GM18498 (cell line): Measurements from ENCODE around the gene SLC17A1.

Experiments used
- ATAC-seq: cut with Tn5 transposase; IDR thresholded peaks from one replicate; pipeline ENCODE4 v1.9.1; 2021; ENCODE audit warnings: mild to moderate bottlenecking, moderate library complexity; ENCODE audit not compliant: unreplicated experiment

Gene SLC17A1

GRCh38 chr6:25831532-25832306 is at the start of gene SLC17A1:
SLC17A1 (minus strand) TSS chr6:25832052; CDS start chr6:25830557, 1,495 bp downstream.
- no peak for ATAC-seq

- no peak for ATAC-seq
Measured at GRCh38 chr6:25880601-25881000, 48.7 kb upstream of the SLC17A1 start.

- no peak for ATAC-seq
Measured at GRCh38 chr6:25878721-25879322, 47.0 kb upstream of the SLC17A1 start.

GRCh38 chr6:25875926-25876602 is 44.2 kb upstream of the SLC17A1 start:
- no peak for ATAC-seq

DNA sequence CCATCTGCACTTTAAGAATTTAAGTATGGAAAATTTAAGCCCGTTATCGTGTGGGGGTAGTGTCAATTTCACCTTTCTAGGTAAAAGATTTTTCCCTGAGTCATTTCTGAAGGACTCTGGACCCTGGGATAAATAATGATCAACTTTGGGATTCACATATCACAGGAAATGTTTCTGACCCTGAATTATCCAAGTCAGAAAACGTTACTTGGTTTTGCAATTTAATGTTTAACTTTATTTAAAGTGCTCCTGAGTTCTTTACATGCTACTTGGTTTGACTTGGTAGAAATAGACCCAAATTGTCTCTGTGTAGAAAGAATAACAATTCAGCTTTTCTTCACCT is 43.7 kb upstream of the SLC17A1 start:
- no peak for ATAC-seq

- no peak for ATAC-seq
Measured at GRCh38 chr6:25874822-25875562, 43.1 kb upstream of the SLC17A1 start.

- no peak for ATAC-seq
Measured at GRCh38 chr6:25874118-25874517, 42.3 kb upstream of the SLC17A1 start, which contains the start of gene SLC17A3. SLC17A3 (minus strand) TSS chr6:25874243; CDS start chr6:25868387, 5,856 bp downstream.

DNA sequence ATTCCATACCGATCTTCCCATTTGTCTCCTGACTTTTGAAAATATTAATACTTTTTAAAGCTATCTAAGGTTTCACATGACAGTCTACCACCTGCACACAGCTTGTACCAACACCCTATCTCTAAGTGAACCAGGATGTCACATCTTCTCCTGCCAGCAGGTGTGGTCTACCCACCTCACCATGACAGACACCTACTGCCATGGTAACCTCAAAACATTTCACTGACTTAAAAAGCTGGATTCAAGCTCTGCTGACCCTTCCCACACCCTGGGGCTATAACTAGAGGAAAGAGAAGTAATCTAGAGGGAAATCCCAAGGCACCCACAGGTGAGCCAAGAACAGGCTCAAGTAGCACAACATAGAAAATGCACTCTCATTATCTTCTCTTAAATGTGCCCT is 41.0 kb upstream of the SLC17A1 start:
- no peak for ATAC-seq

DNA sequence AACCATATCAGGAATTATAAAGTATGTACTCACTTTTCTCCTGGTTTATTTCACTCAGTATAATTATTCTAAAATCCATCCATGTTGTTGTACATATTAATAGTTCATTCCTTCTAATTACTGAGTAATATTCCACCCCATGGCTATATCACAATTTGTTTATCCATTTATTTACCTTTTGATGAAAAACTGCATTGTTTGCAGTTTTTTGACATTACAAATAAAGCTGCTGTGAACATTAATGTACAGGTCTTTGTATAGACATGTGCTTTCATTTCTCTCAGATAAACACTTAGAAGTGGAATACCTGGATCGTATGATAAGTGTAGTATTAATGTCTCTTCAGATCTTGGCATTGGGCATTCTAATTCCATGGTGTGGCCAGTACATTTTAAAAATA is 38.0 kb upstream of the SLC17A1 start:
- no peak for ATAC-seq

DNA sequence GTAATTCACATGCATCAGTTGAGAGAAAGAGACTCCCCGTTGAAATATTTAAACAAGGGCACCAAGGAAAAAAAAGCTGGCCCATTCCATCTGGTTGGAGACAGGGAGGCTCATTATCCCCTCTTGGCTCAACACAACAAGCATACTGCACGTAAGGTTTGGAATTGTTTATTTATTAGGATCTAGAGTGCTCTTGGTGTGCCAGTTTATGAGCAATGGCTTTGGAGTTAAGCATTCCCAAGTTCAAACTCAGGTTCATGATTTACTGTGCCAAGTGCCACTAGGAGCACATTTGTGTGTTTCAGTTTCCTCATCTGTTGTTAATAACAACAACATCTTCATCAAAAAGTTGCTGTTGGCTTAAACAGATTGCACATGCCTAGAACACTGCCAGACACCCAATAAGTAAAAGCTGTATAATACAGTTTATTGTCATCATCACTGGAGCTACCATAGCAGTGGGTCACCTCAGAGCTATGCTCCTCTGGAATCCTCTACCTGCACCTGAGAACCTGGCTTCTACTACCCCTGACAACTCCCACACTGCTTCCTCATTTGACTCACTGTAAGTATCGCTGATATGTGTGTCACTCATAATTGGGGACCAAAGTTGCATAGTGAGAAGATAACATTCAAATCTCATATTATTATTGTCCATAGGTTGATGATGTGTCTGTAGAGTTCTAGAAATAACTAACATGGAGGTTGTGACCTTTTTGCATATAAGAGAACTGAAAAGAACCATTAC is 36.8 kb upstream of the SLC17A1 start:
- no peak for ATAC-seq

GRCh38 chr6:25866011-25866410 is 34.2 kb upstream of the SLC17A1 start:
- ATAC-seq, result no peak

DNA sequence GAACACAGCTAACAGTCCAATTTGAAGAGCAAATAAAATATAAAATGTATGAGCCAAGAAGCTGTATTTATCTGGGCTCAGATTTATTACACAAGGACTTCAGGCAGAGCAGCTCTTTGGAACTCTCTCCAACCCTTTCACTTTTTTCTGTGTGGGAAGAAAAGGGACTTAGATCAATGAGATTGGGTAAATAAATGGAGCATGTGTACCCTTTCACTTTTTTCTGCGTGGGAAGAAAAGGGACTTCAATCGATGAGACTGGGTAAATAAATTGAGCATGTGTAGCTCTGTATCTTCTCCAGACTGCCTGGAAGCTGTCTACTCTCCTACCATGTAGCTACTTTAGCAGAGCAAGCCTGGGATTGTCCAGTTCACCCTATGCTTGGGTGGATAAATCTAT is 31.5 kb upstream of the SLC17A1 start:
- ATAC-seq, result no peak

GRCh38 chr6:25862199-25862598 is 30.3 kb upstream of the SLC17A1 start:
- ATAC-seq, result no peak

DNA sequence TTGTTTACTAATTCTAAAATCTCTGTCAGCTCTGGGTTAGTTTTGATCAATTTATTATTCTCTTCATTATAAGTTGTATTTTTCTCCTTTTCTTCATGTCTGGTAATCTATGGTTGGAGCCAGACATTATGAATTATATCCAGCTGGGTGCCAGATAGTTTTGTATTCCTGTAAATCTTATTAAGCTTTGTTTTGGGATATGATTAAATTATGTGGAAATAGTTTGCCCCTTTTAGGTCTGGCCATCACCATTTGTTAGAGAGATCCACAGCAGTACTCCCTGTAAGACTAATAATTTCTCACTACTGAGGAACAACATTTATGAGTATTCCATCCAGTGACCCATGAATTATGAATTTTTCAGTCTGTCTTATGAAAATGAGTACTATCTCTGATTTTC is 20.9 kb upstream of the SLC17A1 start:
- no peak for ATAC-seq

DNA sequence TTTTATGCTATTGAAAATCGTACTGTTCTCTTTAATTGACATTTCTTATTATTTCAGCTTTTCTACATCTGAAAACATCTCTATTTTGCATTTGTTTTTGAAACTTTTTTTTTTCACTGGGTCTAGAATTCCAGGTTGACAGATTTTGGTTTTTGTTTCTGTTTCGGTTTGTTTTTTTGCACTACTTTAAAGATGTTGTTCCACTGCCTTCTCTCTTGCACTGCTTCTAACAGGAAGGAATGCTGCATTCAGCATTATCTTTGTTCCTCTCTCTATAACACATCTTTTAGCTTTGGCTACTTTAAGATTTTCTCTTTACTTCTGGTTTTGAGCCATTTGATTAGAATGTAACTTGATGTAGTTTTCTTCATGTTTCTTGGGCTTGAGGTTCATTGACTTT is 20.1 kb upstream of the SLC17A1 start:
- no peak for ATAC-seq

- ATAC-seq, result no peak
Measured at GRCh38 chr6:25844518-25844917, 12.7 kb upstream of the SLC17A1 start.

DNA sequence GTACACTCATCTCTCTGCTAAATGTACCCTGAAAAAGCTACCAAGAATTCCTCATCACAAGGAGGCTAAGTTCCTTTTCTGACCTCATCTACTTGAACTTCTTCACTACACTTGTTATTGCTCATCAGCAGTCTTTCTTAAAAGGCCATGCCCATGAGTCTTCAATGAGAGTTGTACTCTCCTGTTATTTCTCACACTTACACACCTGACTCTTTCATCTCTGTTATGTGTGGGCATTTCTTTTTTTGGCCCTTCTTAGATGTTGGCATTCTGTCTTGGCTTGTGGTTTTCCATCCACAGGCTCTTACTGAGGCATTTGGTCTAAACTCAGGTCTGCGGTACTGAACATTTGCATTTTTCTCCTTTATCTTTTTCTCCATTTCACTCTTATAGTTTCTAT is 10.7 kb upstream of the SLC17A1 start:
- ATAC-seq, result no peak

- no peak for ATAC-seq
Measured at GRCh38 chr6:25835442-25836283, 3.8 kb upstream of the SLC17A1 start.

DNA sequence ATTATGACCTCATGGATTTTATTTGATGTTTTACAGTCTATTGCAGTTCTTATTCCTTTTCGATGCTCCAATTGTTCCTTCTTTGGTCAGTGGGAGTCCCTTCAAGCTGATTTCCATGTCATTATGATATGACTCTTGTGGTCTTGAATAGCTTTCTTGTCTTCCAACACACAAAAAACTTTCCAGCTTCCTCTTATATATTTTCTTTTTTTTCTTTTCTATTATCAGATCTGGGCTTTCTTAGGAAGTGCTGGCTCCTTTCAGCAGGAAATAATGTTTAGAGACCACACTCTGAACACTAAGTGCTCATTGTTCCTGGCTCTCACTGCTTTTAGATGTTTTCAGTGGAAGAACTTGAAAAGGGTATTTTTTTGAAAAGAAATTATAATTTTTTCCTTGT is 3.1 kb upstream of the SLC17A1 start:
- ATAC-seq, result no peak

GRCh38 chr6:25833136-25833535 is 1.3 kb upstream of the SLC17A1 start:
- ATAC-seq, result no peak
